Measurements from ENCODE around the gene ARSB.

DNA sequence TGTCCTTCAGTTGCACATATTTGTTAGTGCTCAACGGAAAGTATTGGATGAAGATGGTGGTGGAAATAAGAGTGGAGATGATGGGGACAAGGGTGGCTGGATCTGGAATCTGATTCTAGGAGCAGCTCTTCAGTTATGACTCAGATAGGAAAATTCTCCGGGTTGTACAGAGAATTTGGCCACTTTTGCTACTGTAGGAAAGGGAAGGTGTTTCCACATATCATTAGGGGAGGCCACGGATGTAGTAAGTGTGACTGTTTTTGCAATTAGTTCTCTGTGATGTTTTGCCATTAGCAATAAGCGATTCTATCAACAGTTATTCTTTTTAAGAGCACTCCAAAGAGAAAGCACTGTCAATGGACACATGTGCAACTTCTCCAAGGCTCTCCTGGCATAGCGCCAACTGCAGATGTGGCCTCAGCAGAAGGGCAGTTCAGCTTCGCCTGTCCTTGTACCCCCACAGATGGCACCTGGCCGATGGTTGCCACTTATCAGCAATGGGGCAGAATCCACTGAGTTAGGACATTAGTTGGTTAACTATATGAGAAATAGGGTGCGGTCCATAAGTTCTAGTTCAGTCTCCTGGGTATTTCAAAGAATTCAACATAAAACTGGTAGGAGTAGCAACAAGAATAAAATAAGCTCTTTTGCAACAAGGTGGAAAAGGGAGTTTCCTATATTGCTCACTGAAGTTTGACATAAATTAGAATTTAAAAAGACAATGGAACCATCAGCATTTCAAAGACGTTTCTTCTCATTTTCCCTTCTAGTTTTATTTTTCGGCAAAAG, 96.3 kb downstream of the ARSB start:
- TF ChIP-seq, protein P1, sequence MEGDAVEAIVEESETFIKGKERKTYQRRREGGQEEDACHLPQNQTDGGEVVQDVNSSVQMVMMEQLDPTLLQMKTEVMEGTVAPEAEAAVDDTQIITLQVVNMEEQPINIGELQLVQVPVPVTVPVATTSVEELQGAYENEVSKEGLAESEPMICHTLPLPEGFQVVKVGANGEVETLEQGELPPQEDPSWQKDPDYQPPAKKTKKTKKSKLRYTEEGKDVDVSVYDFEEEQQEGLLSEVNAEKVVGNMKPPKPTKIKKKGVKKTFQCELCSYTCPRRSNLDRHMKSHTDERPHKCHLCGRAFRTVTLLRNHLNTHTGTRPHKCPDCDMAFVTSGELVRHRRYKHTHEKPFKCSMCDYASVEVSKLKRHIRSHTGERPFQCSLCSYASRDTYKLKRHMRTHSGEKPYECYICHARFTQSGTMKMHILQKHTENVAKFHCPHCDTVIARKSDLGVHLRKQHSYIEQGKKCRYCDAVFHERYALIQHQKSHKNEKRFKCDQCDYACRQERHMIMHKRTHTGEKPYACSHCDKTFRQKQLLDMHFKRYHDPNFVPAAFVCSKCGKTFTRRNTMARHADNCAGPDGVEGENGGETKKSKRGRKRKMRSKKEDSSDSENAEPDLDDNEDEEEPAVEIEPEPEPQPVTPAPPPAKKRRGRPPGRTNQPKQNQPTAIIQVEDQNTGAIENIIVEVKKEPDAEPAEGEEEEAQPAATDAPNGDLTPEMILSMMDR (IDR thresholded peaks at IDR 0.05; ENCODE audit: low read depth, low read length) = no peak
- no peak for TF ChIP-seq EZH2phosphoT487 (IDR thresholded peaks at IDR 0.05; ENCODE audit: low read depth)
